HG02943 (cell line): ENCODE results near the gene RNGTT.

ENCODE experiments used
- ATAC-seq: cut with Tn5 transposase; IDR thresholded peaks from one replicate; pipeline ENCODE4 v1.9.1; 2021; ENCODE audit warnings: mild to moderate bottlenecking, low read depth, moderate library complexity; ENCODE audit not compliant: unreplicated experiment

The RNGTT gene

GRCh38 chr6:88626460-88626859, 337.0 kb downstream of the RNGTT start:
- ATAC-seq: no peak

- no peak for ATAC-seq
Observed at GRCh38 chr6:88623531-88623930, 339.9 kb downstream of the RNGTT start.

DNA sequence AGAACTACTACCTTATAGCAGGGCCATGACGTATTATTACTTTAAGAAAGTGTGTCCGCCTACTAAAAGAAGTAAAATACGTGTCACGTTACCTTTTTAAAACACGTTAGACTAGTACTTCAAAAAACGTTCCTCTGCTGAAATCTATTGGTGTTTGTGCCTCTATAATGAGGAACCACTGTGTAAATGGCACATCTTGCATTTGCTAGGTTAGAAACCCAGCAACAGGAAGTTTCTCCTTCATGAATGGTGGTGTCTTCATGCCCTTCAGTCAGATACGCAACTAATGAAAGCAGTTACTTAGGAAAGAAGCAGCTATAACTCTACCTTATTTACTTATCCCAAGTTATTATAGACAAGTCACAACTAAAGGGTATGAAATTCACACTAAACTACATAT, 343.5 kb downstream of the RNGTT start:
- ATAC-seq: no peak

- peak; percentile 51 for ATAC-seq
Observed at GRCh38 chr6:88616380-88616779, 347.0 kb downstream of the RNGTT start.

DNA sequence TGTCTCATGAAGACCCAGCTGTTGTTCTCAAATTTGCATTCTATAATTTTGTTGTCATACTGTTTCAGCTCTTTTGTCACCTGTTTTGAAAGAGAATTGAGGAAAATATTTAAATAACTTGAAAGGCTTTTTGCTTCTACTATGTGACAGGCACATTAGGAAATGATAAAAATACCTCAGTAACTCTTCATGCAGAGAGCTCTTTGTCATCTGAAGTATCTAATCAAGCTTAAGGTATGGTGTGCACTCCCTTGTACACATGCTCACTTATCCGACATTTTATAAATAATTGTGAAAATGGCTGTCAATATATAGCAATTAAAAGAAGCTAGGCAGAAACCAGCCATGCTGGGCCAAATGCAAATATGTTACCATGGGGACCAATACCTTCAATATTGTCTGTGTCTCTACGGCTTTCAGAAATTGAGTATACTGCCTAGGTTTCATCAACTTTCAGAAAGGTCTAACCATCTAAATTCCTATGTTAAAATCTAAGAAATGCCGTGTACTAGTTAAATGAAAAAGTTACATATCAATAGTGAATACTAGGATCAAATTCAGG, 349.0 kb downstream of the RNGTT start:
- no peak for ATAC-seq

GRCh38 chr6:88612631-88613030, 350.8 kb downstream of the RNGTT start:
- ATAC-seq: no peak

DNA sequence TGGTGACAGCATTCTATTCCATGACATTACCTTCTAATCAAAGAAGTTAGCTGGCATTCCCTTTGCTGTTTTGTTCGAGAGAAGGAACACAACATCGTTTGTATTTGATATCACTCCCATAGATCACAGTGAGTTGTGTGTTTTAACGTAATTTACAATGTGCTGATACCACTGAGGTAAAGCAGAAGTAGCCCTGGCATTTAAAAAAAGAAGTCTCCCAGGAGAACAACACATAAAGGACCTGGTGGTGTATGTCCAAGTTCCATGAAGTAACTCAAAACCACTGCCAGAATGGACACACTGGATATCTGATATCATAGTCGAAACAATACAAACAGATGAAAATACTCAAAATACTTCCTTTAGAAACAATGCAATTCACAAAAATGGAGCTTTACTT, 351.7 kb downstream of the RNGTT start:
- ATAC-seq: no peak

GRCh38 chr6:88609983-88610382, 353.4 kb downstream of the RNGTT start:
- ATAC-seq: no peak

GRCh38 chr6:88605271-88605670, 358.1 kb downstream of the RNGTT start:
- no peak for ATAC-seq

DNA sequence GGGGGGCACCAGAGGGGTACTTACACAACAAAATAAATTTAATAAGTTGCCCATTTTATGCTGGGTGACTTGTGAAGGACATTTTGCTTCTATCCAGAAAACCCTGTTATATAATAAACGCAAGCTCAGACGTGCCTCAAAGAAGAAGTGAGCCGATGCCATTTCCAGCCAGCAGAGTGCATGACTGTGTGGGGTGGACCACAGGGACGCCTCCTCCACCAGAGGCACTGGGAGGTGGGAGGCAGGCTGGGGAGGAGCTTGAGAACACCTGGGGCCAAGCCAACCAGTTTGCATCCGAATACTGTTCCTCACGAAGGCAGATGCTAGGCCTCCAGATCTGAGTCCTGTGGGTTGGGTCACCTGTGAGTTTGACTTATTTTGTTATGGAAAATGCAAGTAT, 363.8 kb downstream of the RNGTT start:
- ATAC-seq: no peak

GRCh38 chr6:88596801-88597200, 366.6 kb downstream of the RNGTT start:
- no peak for ATAC-seq

GRCh38 chr6:88588938-88589337, 374.5 kb downstream of the RNGTT start:
- no peak for ATAC-seq

GRCh38 chr6:88587150-88587520, 376.3 kb downstream of the RNGTT start:
- no peak for ATAC-seq

GRCh38 chr6:88586371-88587149, 376.9 kb downstream of the RNGTT start:
- ATAC-seq: no peak

DNA sequence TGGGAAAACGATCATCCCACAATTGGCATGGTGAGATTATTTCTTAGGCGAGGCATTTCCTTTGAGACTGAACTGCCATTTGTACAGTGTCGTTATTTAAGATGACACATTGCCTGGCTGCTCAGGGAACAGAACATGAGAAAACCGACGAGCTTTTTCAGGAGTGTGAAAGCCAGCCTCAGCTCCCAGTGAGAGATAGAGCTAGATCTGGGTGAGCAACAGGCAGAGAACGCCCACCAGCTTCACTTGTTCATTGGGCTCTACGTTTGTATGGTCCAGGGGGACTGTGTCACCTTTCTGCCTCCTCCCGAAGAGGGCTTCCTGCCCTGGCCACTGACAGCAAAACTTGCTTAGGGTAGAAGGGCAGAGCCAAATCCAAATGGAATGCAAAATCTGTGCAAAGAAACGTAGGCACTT, 378.1 kb downstream of the RNGTT start:
- ATAC-seq: no peak

- no peak for ATAC-seq
Observed at GRCh38 chr6:88584581-88585275, 378.7 kb downstream of the RNGTT start.

DNA sequence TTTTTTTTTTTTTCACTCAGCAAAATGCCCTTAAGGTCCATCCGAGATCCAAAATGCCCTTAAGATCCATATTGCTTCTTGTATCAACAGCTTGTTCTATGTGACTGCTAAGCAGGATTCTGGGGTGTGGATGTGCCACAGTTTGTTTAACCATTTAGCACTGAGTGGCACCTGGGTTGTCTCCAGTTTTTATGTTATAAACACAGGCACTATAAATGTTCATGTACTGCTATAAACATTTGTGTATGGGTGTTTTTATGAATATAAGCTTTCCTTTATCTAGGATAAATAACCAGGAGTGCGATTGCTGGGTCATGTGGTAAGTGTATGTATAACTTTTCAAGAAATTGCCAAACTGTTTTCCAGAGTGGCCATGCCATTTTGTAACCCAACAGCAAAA, 386.0 kb downstream of the RNGTT start:
- ATAC-seq: no peak

DNA sequence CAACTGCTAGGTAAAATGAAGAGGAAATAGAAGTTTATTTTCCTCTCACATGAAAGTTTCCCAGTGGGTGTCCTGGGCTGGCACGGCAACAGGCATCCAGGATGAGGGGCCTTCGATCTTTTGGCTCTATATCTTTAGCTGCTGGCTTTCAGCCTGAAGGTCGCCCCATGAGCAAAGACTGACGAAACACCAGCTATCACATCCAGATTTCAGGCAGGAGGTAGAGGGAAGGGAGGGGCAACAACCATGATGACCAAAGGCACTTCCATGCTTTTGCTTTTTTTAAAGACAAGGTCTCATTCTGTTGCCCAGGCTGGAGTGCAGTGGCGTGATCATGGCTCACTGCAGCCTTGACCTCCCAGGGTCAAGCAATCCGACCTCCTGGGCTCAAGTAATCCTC, 387.9 kb downstream of the RNGTT start:
- ATAC-seq: no peak

GRCh38 chr6:88574651-88575050, 388.8 kb downstream of the RNGTT start:
- no peak for ATAC-seq

GRCh38 chr6:88574031-88574430, 389.4 kb downstream of the RNGTT start:
- no peak for ATAC-seq

GRCh38 chr6:88573561-88573960, 389.9 kb downstream of the RNGTT start:
- ATAC-seq: no peak
